22Rv1 (cell line): ENCODE measurements around the gene IPO11.
"Not testable (repeated sequence)": the region's sequence is repeated elsewhere in the genome, so short reads cannot be mapped to it uniquely, and the experiment has no call there.

Experiments used
- H3K27ac ChIP-seq: fragments of 450-650 bp; 2 replicates; pipeline ENCODE4 v1.5.1; 2017
- ZFX ChIP-seq: fragments of 450-650 bp; IDR thresholded peaks from 2 replicates; pipeline ENCODE4 v1.6.1; 2017; ENCODE audit warnings: antibody characterized with exemption, borderline replicate concordance
- TF ChIP-seq, protein P1 (sequence below): fragments of 450-650 bp; IDR thresholded peaks from 2 replicates; pipeline ENCODE4 v1.5.1; 2017; ENCODE audit warnings: mild to moderate bottlenecking

The IPO11 gene

DNA sequence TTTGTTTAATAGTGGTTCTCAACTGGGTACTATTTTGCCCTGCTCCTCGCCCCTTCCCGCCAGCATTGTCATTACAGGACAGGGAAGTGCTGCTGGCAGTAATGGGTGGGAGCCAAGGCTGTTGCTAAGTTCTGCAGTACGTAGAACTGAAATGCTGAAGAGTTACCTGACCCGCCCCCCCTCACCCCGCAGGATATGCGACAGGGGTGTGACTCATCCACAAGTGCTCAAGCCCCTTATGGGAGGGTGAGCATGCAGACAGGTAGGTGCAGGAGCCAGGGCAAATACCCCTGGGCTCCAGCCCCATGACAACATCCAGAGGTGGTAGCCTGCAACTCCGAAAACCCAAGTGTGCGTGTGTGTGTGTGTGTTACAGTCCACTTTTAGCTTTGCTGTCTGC lies 201.8 kb downstream of the IPO11 start:
- TF ChIP-seq, protein P1, sequence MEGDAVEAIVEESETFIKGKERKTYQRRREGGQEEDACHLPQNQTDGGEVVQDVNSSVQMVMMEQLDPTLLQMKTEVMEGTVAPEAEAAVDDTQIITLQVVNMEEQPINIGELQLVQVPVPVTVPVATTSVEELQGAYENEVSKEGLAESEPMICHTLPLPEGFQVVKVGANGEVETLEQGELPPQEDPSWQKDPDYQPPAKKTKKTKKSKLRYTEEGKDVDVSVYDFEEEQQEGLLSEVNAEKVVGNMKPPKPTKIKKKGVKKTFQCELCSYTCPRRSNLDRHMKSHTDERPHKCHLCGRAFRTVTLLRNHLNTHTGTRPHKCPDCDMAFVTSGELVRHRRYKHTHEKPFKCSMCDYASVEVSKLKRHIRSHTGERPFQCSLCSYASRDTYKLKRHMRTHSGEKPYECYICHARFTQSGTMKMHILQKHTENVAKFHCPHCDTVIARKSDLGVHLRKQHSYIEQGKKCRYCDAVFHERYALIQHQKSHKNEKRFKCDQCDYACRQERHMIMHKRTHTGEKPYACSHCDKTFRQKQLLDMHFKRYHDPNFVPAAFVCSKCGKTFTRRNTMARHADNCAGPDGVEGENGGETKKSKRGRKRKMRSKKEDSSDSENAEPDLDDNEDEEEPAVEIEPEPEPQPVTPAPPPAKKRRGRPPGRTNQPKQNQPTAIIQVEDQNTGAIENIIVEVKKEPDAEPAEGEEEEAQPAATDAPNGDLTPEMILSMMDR, result no peak
- no peak for TF ChIP-seq ZFX

DNA sequence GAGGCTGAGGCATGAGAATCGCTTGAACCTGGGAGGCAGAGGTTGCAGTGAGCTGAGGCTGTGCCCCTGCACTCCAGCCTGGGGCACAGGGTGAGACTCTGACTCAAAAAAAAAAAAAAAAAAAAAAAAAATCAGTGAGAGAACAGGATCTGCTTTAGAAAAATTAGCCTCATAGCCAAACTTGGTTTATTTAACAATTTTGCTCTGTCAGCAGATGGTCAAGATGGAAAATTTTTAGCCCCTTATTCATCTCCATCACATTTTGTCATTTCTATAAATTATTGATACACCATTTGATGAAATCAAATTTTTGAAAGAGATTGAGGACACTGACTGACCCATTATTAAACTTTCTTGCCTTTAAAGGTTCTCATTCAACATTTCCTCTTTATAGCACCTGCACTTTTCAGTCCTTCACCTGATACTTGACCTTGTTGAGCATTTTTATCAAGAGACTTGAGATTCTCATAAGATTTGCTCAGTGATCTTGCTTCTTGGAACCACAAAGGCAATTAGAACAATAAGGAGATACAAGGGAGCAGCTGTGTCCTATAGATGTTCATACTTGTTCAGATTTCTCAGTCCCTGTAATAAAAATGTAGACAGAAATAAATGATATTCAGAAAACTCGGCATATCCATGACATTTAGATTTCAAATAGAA lies 204.2 kb downstream of the IPO11 start:
- H3K27ac ChIP-seq, result no peak overlapping the region
- TF ChIP-seq ZFX, result no peak
- TF ChIP-seq, protein P1, result no peak

More for the DNA sequence above, 201.8 kb downstream of the IPO11 start:
- no peak overlapping the region for H3K27ac ChIP-seq

DNA sequence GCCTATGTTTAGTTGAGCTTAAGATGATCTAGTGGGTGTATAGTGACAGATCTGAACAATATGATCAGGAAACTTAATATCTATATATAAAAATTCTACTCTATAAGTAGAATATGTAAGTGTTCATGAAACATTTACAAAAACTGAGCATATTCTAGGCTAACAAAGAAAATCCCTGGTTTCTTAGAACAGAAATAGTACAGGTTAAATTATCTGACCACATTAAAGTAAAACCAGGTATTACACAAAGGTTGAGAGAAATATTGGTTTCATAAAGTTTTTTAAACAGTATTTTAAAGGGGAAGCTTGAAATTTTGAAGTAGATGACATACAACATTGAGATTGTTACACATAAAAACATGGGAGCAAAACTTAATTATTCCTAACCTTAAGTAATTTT lies 205.4 kb downstream of the IPO11 start:
- no peak for TF ChIP-seq ZFX
- TF ChIP-seq, protein P1, result no peak

DNA sequence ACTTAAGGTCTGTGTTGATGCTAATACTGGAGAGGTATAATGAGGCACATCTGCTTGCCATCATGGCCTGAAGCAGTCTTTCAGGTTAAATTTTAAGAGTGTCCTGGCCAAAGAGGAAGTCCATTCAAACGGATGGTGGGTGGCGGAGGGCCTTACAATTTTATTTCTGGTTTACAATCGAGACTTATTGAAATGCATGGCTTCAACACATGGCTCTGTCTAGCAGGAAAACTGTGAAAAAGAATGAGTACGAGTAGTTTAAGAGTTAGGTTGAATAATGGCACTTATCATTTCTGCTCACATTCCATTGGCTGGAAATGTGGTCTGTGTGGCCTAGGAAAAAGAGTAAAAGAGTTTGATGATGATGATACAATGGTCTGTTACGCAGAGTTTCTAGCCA lies 208.2 kb downstream of the IPO11 start:
- no peak for TF ChIP-seq ZFX
- TF ChIP-seq, protein P1, result no peak

More for the DNA sequence above, 205.4 kb downstream of the IPO11 start:
- H3K27ac ChIP-seq, result no peak overlapping the region

DNA sequence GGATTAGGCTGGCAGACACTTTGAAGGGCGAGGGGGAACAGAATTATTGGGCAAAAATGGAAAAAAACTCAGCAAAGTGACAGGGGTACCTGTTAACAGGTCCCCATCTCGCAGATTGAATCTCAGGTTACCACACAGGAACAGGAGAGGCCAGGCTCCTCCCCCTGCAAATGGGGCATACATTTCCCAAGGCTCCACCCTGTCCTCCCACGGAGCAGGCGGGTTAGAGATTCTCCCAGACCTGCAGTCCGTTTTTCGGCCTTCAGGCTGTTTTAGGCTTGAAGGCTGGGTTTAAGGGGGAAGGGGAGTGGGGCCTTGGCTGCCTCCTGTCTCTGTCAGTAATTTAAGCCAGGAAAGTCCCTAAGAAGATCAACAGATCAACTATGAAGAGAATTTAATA lies 208.7 kb downstream of the IPO11 start:
- no peak overlapping the region for H3K27ac ChIP-seq
- TF ChIP-seq ZFX, result no peak
- TF ChIP-seq, protein P1, result no peak

More for the DNA sequence above, 208.2 kb downstream of the IPO11 start:
- H3K27ac ChIP-seq, result no peak overlapping the region

DNA sequence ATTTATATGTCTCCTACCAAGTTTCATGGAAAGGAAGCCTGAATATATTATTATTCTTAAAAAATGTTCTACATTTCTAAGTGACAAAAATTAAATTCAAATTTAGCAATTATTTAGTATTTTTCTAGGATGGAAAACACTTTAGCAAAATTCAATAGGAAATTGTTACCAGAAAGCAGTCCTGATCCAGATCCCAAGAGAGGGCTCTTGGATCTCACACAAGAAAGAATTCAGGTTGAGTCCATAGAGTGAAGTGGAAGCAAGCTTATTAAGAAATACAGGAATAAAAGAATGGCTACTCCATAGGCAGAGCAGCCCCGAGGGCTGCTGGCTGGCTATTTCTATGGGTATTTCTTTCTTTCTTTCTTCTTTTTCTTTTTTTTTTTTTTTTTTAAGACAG lies 210.7 kb downstream of the IPO11 start:
- TF ChIP-seq, protein P1, result no peak
- no peak for TF ChIP-seq ZFX
- H3K27ac ChIP-seq, result no peak overlapping the region

DNA sequence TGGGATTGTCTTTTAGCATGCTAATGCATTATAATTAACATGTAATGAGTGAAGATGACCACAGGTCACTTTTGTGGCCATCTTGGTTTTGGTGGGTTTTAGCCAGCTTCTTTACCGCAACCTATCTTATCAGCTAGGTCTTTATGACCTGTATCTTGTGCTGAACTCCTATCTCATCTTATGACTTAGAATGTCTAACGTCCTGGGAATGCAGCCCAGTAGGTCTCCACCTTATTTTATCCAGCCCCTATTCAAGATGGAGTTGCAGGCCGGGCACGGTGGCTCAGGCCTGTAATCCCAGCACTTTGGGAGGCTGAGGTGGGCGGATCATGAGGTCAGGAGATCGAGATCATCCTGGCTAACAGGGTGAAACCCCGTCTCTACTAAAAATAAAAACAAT lies 211.9 kb downstream of the IPO11 start:
- not testable (repeated sequence) for H3K27ac ChIP-seq

DNA sequence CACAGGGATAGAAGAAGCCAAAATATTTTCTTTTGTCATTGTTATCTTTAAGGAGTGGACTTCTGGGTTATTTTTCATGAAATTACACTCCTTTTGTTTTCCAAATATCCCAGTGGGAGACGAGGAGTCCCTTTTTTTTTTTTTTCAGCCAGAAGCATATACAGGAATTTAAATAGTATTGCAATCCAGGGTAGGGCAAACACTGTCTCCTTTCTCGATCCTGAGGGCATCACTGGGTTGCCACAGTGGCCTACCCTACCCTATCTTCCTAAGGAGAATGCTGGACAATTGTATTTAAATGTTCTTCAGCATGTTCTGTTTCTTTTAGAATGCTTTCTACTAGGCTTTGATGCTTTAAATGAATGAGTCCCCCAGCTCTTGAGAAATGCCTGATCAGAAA lies 214.0 kb downstream of the IPO11 start:
- no peak overlapping the region for H3K27ac ChIP-seq

More for the DNA sequence above, 214.0 kb downstream of the IPO11 start:
- TF ChIP-seq, protein P1, result no peak
- no peak for TF ChIP-seq ZFX
